Kidney (tissue), 14 donors: ENCODE data around the gene ZNF74. TPM values are rescaled to one million over a fixed set of nuclear protein-coding genes. Genes with fewer than 3 reads are reported as not detected.
A peak's percentile ranks its signal among the peaks of the same experiment; 100 is the strongest.

Experiments used
- DNase-seq, 5 donors: peaks; one replicate each; pipeline ENCODE4 v3.0.0-alpha.2; 2013 to 2020
- FAIRE-seq: peaks from 2 replicates; lab custom pipeline; 2012; peaks lifted over from hg19 to GRCh38; lab: Jason Lieb, UNC
- H3K27ac ChIP-seq, 2 donors: one replicate each; pipeline ENCODE4 v1.7.0; 2013; ENCODE audit warnings: low read depth in 2 of 2, low read length in 2 of 2, inconsistent platforms in 1 of 2
- H3K27me3 ChIP-seq: one replicate; pipeline ENCODE4 v1.7.1; 2013; ENCODE audit warnings: low read length, inconsistent platforms; ENCODE audit not compliant: control insufficient read depth, insufficient read depth
- H3K36me3 ChIP-seq, 3 donors: one replicate each; pipeline versions ENCODE4 v1.7.0 to v1.7.1; 2013; ENCODE audit warnings: low read length in 3 of 3, control low read depth in 1 of 3, inconsistent platforms in 1 of 3; ENCODE audit not compliant: insufficient read depth in 3 of 3, control insufficient read depth in 2 of 3
- H3K4me1 ChIP-seq, 3 donors: one replicate each; pipeline versions ENCODE4 v1.7.0 to v1.7.1; 2013; ENCODE audit warnings: low read length in 3 of 3, inconsistent platforms in 1 of 3, low read depth in 1 of 3; ENCODE audit not compliant: control insufficient read depth in 2 of 3, insufficient read depth in 2 of 3
- H3K4me3 ChIP-seq, 3 donors: one replicate each; pipeline versions ENCODE4 v1.7.0 to v1.8.1; 2013; ENCODE audit warnings: low read length in 3 of 3, control low read depth in 1 of 3, inconsistent platforms in 1 of 3
- H3K9ac ChIP-seq, 3 donors: one replicate each; pipeline versions ENCODE4 v1.7.0 to v1.7.1; 2013; ENCODE audit warnings: low read length in 3 of 3, control low read depth in 1 of 3, inconsistent platforms in 1 of 3
- H3K9me3 ChIP-seq, 3 donors: one replicate each; pipeline versions ENCODE4 v1.7.0 to v1.7.1; 2013; ENCODE audit warnings: low read length in 3 of 3, control low read depth in 1 of 3, inconsistent platforms in 1 of 3; ENCODE audit not compliant: control insufficient read depth in 2 of 3, insufficient read depth in 1 of 3
- CTCF ChIP-seq: IDR thresholded peaks from 3 replicates; pipeline ENCODE4 v1.5.1; 2012; ENCODE audit warnings: mild to moderate bottlenecking, moderate library complexity, borderline replicate concordance; ENCODE audit not compliant: insufficient read depth; ENCODE audit errors: extremely low read depth
- intact Hi-C: fragments of 100-400 bp; cut with DNase I; formaldehyde crosslinking; loops from one replicate; pipeline ENCODE4 v1.11.1; 2022
- polyA plus RNA-seq: library from polyadenylated mRNA; stranded (reverse); fragments of 350-450 nt; fragmentation: Illumina TruSeq; extraction: RNeasy Lipid Tissue Mini Kit (QIAGEN cat#74804); gene quantifications from one replicate; pipeline ENCODE4 v1.2.3, GENCODE V29; 2014; ENCODE audit warnings: low read depth, low replicate concordance; ENCODE audit not compliant: insufficient read depth
- total RNA-seq: library from RNA; stranded (reverse); fragmentation: NEBNext Ultra II Directional; extraction: Animal tissue kit (Norgen Biotek cat#: 25700); gene quantifications from one replicate; pipeline ENCODE4 v1.2.1, GENCODE V29; 2021
- donor health status: control.
- donor health status: control.
- donor health status: control.
- donor health status: control.
- donor health status: control.
- donor health status: DM: yes; HTN: yes; CAD: no.
- donor health status: Normal renal cell carcinoma (clear cell type).

Gene ZNF74
- total and polyA plus RNA-seq, 2 donors from 2014 or later: 3.7 to 6.5 TPM

- Histone ChIP-seq H3K36me3 (peaks cover 0 to 3% (median 2%) of the 10 kb centered on the region in 3 donors), H3K4me3 (no peak overlapping the region), H3K27me3 (no peaks in the 10 kb centered on the region), H3K27ac (no peak overlapping the region), H3K9ac (no peak overlapping the region), H3K9me3 (no peaks in the 10 kb centered on the region), H3K4me1 (peaks cover 0 to 23% (median 4%) of the 10 kb centered on the region in 3 donors)
- intact Hi-C loops: no loop called here
- no peak for TF ChIP-seq CTCF
- DNase-seq (peak in 1 of 5 donors; percentile 47), FAIRE-seq (no peak)
Measured at GRCh38 chr22:20439928-20440575, 46.1 kb downstream of the ZNF74 start.

- H3K36me3 ChIP-seq: peaks cover 0 to 6% (median 3%) of the 10 kb centered on the region in 3 donors
- H3K9ac ChIP-seq: no peak overlapping the region
- H3K27ac ChIP-seq: no peak overlapping the region
- DNase-seq: peak in 1 of 5 donors; percentile 52
- peaks cover 0 to 17% (median 4%) of the 10 kb centered on the region in 3 donors for H3K4me1 ChIP-seq
- FAIRE-seq: no peak
- no peaks in the 10 kb centered on the region for H3K27me3 ChIP-seq
- no peaks in the 10 kb centered on the region for H3K9me3 ChIP-seq
- no peak overlapping the region for H3K4me3 ChIP-seq
- TF ChIP-seq CTCF: no peak
- intact Hi-C loops: no loop called here
Measured at GRCh38 chr22:20440637-20441591, 47.0 kb downstream of the ZNF74 start.

- Histone ChIP-seq H3K27me3 (no peaks in the 10 kb centered on the region), H3K4me1 (peaks cover 0 to 12% (median 4%) of the 10 kb centered on the region in 3 donors), H3K9me3 (no peaks in the 10 kb centered on the region), H3K36me3 (peaks cover 0 to 10% (median 8%) of the 10 kb centered on the region in 3 donors), H3K9ac (no peak overlapping the region), H3K4me3 (no peak overlapping the region), H3K27ac (no peak overlapping the region)
- intact Hi-C loops: no loop called here
- FAIRE-seq (no peak), DNase-seq (peak in 1 of 5 donors; percentile 76)
- no peak for TF ChIP-seq CTCF
Measured at GRCh38 chr22:20441631-20442484, 47.9 kb downstream of the ZNF74 start.
